Retina (tissue), 1 donor: ENCODE measurements around the gene MACROD2.
"Not testable (repeated sequence)": the region's sequence is repeated elsewhere in the genome, so short reads cannot be mapped to it uniquely, and the experiment has no call there.

Experiments used
- DNase-seq: peaks from one replicate; pipeline ENCODE4 v3.0.0-alpha.2; 2016

Gene MACROD2

DNA sequence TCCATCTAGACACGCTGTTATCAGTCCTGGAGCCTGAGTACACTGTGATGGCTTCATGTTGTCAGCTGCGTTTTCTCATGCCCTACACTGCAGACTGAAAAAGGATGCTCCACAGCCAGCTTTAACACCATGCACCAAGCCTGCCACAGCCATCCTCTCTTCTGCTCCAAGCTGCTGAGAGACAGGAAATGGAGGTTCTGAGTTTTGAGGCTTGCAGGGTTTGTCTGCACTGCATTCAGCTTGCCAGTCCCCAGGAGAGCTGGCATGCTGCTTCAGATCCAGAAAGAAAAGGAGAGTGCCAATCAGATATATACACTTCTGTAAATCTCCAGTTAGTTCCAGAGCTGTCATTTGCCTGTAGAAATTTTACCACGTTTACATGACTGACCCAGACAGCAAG, 892.8 kb downstream of the MACROD2 start:
- DNase-seq, result peak; percentile 46

DNA sequence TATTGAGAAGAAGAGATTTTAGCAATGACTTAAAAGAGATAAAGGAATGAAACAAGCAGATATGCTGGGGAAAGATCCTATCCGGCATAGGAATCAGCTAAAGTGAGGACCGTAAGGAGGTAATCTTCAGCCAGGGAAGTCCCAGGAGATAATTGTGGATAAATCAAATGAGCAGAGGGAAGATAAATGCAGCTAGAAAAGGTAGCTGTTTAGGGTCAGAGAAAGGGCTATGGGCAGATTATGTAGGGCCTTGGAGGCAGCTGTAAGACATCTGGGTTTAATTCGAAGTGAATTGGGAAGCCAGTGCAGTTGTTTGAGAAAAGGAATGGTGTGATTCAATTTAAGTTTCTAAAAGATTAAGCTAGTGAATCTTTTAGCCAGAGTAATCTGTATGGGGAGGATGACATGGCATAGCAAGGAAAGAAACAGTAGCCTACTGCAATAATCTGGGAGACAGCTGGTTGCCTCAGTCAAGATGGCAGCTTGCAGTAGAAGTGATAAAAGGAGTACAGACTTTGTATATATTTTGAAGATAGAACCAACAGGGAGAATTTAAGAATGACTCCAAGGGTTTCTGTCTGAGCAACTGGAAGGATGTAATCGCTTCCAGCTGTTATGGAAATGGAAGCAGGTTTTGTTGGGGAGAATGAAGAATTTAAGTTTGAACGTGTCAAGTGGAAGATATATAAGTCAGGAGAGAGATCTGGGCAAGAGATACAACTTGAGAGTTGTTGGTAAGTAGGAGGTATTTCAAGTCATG, 894.4 kb downstream of the MACROD2 start:
- DNase-seq, result no peak

DNA sequence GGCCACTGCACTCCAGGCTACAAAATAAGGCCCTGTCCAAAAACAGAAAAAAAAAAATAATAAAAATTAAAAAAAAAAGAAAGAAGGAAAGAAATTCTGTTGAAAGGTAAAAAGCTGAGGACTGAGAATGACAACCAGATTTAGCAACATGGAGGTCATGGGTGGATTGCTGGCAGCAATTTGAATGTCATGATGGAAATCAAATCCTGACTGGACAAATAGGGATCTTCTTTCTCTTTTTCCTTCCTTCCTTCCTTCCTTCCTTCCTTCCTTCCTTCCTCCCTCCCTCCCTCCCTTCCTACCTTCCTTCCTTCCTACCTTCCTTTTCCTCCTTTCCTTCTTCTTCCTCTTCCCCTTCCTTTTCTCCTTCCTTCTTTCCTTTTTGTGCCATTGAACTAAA, 895.4 kb downstream of the MACROD2 start:
- DNase-seq, result no peak

DNA sequence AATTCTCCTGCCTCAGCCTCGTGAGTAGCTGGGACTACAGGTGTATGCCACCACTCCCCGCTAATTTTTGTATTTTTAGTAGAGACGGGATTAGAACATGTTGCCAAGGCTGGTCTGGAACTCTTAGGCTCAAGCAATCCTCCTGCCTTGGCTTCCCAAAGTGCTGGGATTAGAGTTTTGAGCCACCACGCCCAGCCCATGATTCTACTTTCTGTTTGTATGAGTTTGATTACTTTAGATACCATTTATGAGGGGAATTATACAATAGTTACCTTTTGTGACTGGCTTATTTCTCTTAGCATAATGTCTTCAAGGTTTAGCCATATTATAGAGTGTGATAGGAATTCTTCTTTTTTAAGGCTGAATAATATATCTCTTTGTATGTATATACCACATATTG, 897.5 kb downstream of the MACROD2 start:
- no peak for DNase-seq

DNA sequence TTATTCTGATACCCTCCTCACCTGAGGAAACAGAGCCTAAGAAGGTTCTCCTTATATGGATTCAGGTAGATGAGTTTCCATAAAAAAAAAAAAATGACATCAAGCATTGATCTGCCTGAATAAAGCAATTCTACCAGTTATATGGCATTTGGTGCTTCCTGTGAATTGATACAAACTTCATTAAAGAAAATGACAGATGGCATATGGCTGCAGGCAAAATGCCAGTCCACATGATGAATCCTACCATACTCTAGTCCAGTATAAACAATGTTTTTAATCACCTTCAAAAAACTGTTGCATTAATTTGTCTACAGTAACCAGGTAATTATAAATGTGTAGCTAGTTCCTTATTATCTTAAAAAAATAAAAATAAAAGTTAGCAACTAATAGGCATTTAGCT, 901.3 kb downstream of the MACROD2 start:
- DNase-seq, result no peak

DNA sequence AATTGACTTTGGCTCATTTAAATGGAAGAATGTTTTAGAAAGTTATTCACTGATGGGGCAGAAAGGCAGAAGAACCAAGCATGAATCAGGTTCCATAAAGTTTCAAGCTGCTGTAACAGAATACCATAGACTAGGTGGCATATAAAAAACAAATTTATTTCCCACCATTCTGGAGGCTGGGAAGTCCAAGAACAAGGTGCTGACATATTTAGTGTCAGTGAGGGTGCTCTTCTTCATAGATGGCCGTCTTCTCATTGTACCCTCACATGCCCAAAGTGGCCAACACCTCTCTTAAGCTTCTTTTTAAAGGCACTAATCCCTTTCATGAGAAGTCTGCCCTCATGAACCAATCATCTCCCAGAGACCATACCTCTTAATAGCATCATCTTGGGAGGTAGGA, 902.3 kb downstream of the MACROD2 start:
- DNase-seq, result no peak

DNA sequence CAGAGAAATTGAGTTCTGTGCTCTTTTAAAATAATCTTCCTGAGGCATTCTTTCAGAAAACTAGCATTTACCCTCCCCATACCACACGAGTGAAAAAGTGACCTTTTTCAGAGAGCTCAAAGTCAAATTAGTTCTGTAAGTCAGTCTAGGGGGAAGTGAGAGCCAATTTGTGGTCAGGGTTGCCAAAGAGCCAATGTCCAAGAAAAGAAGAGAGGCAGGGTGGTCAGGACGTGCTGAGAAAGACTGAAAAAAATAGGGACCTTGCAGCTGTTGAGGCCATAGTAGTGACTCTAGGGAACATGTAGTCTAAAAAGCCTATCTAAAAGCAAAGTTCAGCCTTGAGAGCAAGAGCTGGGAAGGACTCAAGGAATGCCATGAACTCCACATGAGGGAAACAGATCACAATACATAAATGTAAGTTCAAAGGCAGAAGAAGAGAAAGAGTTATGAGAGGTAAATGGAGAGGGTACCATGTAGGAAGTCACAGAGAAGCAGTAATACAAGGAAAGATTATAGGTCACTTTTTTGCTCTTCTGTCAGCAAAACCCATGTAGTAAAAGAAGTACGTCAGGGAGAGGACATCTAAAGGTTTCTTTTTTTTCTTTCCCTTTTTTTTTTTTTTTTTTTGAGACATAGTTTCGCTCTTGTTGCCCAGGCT, 907.2 kb downstream of the MACROD2 start:
- no peak for DNase-seq

DNA sequence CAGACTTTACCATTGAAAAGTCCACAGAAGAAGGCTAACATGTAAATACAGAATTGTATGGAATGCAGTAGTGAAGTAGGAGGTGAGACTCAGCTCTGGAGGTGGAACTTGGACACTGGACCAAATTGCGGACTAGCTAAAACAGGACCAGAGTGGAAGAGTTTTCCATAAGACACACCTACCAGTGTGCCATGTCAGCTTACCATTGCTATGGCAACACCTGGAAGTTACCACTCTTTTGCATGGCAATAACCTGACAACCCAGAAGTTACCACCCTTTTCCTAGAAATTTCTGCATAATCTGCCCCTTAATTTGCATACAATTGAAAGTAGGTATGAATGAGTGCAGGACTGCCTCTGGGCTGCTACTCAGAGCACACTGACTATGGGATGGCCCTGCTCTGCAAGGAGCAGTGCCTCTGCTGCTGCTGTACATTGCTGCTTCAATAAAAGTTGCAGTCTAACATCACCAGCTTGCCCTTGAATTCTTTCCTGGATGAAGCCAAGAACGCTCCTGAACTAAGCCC, 911.7 kb downstream of the MACROD2 start:
- DNase-seq, result no peak

DNA sequence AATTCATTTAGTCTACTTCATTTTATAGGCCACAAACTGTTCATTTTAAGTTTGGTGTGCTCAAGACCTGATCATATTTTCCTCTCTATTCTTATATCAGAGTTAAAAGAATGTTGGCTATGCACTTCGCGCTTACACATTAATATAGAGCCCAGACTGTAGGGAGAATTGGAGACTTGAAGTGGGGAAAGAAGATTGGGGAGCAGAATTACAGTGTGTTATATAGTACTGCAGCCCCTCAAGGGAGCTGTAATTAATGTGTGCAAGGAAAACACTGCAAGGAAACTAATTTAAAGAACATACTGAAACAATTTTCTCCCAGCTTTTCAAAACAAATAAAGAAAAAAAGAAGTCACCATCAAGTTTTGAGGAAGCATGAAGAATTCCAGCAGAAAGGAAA, 914.8 kb downstream of the MACROD2 start:
- DNase-seq, result no peak

DNA sequence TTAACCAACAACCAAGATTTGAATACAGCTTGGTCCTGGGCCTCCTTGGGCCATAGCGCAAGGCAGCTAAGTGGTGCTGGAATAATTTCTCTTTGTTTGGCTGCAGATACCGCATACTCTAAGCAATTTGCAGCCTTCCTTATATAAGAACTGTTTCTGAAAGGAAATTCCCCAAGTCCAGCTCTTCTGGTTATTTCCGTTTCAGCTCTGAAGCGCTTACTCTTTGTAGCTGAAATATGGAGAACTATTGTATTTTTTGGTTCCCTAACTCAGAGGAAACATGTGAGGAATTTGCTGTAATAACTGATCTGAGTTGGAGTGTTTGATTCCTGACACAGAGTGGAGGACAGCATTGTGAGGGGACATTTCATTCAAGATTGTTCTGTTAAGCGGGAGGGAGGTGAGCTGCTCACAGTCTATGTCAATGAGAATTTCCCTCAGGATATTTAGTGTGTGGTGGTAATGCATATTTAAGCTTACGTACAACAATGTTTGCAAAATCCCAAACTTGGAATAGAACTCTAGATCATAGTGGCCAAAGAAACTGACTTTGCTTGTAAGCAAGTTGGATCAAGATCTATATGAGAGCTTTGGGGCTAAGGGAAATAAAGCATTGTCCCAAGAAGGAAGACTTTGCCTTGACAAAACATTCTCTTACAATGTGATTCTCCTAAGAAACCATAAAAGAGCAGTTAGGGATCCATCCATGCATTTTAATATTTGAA, 918.7 kb downstream of the MACROD2 start:
- DNase-seq, result no peak

DNA sequence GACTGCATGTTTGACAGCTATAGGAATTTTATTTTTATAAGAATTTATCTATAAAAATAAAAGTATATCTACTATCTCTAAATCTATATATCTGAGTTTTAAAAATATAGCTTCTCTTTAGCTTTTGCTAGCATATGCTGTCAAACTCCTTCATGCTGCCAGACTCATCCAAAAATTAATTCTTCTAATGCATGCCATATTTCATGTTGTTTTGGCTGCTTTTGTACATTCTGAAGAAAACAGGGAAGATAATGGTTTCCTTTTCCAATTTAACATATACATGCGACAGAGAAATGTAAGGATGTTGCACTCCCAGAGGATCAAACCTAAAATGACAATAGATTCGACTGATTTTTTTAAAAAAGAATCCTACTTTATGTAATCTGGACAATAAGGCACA, 919.3 kb downstream of the MACROD2 start:
- no peak for DNase-seq

DNA sequence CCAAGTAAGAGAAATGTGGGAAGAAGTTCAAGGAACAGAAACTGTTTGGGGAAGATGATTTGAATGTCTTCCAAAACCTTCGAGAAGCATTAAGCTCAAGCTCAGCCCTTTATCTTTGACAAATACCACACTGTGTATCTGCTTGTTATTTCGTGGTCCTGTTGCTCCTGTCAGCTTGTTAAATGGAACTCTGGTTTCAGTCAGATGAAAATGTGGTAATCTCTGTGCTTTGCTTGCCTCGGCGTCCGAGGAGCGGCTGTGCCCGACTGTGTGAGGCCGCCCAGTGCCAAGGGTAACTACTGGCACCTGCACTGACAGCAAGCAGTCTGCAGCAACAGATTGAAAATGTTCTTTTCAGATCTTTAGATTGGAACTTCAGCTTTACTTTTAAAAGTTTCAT, 920.0 kb downstream of the MACROD2 start:
- peak; percentile 41 for DNase-seq

DNA sequence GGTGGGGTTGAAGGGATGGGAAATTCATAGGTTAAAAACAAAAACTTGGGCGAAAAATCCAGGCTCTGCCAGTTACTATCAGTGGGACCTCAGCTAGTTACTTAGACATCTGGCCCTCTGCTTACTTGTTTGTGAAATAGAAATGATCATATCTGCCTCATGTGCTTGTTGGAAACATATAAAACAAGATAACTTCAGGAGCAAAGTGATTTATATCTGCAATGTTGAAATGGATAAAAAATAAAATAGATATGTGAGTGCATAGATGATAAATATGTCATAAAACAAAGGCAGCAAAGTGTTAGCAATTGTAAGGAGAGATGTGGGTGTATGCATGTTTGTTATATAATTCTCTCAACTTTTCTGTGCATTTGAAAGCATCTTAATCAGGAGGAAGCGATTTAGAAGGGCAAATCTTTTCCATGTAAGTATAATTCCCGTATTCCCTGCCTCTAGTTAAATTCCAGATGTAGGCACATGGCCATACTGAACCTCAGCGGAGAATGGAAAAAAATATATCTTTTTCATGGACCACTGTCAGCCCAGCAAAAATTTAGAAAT, 921.1 kb downstream of the MACROD2 start:
- no peak for DNase-seq

DNA sequence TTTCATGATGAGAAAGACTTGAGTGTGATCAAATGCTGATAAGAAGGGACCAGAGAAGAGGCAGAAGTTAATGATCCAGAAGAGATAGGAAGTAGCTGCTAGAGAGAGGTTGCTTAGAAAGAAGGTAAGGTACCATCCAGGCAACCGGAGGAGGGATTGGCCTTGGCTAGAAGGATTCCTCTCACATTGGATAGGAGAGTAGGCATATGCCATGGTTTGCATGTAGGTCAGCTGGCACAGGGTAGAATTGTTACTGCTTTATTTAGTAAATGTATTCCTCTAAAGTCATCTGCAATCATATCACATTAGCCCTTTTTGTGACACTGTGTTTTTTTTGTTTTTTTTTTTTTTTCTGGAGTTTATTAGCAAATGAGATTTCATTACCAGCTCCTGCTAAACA, 923.0 kb downstream of the MACROD2 start:
- DNase-seq, result no peak

DNA sequence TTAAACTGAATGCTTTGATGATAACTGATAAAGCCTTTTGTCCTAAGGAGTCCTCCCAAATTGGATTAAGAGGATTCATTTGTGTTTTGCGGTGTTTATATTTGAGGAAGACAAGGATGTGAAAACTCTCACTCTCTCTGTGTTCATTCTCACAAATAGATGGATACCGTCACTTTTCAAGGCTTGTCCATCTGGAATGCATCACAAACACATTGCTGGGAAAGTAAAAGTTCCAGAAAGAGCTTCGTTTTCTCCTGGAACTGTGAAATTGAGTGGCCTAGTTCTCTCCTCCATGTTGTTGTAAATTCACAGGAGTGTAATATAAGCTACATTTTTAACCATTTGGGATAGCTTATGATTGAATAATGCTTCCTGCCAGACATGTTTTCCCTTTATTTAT, 923.7 kb downstream of the MACROD2 start:
- DNase-seq, result no peak

DNA sequence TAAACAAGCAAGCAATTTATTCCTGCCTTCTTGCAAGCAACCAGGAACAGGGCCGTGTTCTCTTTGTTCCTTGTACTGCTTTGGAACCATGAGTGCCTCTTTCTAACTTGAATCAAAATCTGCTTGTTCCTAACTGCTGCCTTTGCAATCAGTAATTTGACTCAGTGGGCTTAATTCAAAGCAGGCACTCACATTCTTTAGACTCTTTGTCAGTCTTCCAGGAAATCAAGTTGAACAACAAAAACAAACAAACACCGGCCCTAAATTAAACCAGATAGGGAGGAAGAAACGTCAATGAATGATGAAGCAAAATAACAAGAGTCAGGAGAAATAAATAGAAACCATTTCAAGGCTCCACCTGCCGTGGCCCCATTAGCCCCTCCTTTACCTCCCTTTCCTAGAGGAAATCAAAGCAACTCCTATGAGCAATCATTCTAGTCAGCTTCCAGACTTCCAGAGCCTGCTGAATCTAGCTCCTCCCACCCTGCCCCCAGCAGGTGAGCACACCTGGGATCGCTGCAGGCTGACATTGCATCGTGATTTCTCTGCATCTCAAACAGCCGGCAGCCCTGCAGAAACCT, 924.3 kb downstream of the MACROD2 start:
- no peak for DNase-seq

DNA sequence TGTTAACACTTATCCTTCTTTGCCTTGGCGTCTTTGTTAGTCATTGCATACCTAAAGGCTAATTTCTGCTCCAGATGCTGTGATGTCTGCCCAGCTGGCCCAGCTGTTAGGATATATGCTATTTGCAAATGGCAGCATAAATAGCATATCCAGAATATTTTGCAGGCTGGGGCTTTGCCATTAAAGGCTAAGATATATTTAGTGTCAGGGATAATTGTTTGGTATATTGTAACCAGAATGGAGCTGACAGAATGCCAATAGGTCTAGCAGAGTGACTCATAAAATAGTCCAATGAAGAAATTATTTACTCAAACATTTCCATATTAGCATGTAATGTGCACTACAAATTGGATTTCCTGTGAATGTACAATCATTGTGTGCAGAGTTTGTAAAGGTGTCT, 926.2 kb downstream of the MACROD2 start:
- DNase-seq, result no peak

DNA sequence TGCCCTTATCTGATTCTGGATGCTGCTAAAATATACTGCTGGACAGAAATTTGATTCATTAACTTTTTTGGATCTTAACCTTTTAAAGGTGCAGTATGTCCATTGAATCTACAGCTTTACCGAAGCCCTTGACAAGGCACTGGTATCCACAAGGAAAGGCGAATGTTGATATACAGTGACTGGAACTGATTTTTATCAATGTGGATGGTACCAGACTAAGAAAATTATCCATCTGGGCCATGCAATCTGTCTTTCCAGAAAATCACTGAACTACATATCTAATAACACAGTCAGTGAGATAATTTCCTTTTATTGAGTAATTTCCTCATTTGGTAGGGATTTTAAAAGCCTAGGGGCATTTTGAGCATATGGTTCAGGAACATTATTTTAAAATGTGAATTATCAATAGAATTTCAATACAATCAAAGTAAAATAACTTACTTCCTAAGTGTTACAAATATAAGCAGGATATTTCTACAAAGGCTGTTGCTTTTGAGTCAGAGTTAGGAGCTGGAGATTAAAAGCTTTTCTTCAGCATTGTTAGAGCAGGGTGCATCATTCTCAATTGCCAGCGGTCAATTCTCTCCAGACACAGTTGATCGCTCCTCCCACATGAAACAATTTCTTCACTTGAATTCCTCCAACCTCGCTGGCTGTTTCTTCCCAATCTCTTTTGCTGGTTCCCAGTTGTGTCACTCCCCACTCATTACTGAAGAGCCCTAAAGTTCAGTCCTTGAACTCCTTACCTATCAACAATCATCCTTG, 927.4 kb downstream of the MACROD2 start:
- no peak for DNase-seq

DNA sequence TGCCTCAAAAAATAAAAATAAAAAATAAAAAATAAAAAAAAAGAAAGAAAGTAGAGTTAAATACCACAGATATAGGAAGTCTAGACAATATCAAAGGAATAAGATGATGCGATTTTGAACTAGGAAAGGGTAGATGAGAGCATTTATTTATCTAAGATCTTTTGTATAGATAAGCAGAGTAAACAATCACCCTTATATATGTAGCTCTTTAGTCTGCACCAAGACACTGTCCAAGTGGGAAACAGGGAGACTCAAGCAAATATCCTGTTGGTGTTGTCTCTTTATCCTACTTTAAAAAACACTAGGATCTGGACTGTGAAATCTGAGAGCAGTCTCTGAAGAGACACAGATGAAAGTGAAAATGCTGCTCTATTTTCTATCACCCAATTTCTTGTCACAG, 929.1 kb downstream of the MACROD2 start:
- DNase-seq, result no peak

DNA sequence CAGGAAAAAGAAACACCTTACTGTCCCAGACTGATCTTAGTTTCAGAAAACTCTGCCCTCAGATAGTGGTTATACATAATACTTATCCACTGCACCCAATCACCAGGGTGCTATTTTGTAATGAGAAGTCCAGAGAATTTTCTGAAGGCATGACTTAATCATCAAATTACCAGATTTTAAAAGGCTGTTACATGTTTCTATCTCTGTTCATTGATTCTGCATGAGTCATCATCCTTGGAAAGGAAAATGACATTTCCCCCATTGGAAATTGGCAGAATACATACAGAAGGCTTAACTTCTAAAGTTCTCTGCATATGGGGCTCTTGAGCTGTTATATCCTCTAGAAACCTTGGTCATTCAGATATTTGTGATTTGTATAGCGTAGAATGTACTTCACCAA, 930.0 kb downstream of the MACROD2 start:
- no peak for DNase-seq

DNA sequence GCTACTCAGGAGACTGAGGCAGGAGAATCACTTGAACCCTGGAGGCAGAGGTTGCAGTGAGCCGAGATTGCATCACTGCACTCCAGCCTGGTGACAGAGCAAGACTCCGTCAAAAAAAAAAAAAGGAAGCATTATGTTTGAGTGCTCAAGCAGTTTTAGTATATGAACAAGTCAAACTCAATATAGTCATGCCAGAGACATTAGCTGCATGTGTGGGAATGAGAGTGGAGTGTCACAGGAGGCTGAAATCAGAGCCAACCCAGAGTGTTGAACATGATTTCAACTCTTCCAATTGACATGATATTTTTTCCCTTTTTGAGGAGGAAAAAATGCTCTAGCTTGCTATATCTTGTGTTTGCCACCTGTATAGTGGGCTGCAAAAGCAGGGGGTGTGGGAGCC, 931.1 kb downstream of the MACROD2 start:
- DNase-seq, result not testable (repeated sequence)

DNA sequence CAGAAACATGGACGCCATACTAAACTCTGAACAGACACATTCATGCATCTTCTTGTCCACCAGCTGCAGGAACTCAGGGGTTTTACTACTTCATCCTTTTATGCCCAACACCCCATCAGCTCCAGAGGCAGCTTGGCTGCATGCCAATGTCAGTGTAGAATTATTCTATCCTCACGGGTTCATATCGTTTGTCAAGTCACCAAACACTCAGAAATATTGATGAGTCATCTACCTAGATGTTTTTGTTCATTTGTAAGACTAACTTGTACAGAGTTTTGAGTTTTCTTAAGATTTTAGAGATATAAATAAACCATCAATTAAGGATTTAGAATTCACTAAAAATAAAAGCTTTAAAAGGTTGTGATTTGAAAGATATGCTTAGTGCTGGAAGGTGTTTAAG, 932.8 kb downstream of the MACROD2 start:
- no peak for DNase-seq
